AG04450 (cell line): ENCODE data around the gene SMIM24. TPM values are rescaled to one million over a fixed set of nuclear protein-coding genes. Genes with fewer than 3 reads are reported as not detected.
"Not testable (repeated sequence)": the region's sequence is repeated elsewhere in the genome, so short reads cannot be mapped to it uniquely, and the experiment has no call there.

Experiments
- CTCF ChIA-PET: fragments of 300-600, 350-600 bp; formaldehyde crosslinking; extraction: SDS; loops from one replicate; lab custom pipeline; 2022; ENCODE audit warnings: antibody characterized with exemption, inconsistent platforms; lab: Charles Lee
- POLR2A ChIA-PET: fragments of 350-600 bp; formaldehyde crosslinking; extraction: SDS; loops from one replicate; lab custom pipeline; 2021; ENCODE audit warnings: antibody characterized with exemption, inconsistent platforms; lab: Yijun Ruan, JAX
- DNase-seq: peaks from one replicate; pipeline ENCODE4 v3.0.0-alpha.2; 2011; ENCODE audit warnings: low read depth, low spot score
- H3K27ac ChIP-seq: one replicate; pipeline ENCODE4 v1.5.1; 2012; ENCODE audit warnings: low read depth, low read length, control low read depth
- H3K27me3 ChIP-seq: one replicate; pipeline ENCODE4 v1.6.0; 2012; ENCODE audit warnings: low read length; ENCODE audit not compliant: control insufficient read depth, insufficient read depth
- H3K4me3 ChIP-seq: 2 replicates; pipeline ENCODE4 v1.5.1; 2011; ENCODE audit warnings: mild to moderate bottlenecking, low read depth, low read length, control low read depth
- H3K9me3 ChIP-seq: 2 replicates; pipeline ENCODE4 v1.5.1; 2012; ENCODE audit warnings: low read length; ENCODE audit not compliant: control insufficient read depth, insufficient read depth
- polyA plus RNA-seq: library from polyadenylated mRNA; depleted of rRNA; stranded (reverse); fragments of >200 nt; gene quantifications from 2 replicates; pipeline ENCODE4 v1.2.3, GENCODE V29; 2011
- TF ChIP-seq, protein P1 (sequence below): IDR thresholded peaks from 2 replicates; pipeline ENCODE4 v1.5.1; 2011; ENCODE audit warnings: low read depth, low read length, control low read depth, inconsistent platforms

SMIM24 gene
- polyA plus RNA-seq, 1 experiment = 0.19 TPM

DNA sequence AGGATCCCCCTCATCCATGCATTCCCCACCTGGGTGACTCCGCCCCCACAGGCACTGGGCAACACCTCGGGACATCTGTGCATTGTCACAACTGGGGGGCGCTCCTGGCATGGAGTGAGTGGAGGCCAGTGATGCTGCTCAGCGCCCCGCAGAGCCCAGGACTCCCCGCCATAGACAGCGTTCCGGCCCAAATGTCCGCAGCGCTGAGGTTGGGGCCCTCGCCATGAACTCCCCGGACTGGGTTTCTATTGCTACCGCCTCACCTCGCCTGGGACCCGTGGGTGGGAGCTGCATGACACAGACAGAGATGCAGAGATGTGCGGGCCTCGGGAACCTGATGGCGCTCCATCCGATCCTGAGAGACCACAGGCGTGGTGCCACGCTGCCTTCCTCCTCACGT is 30.4 kb upstream of the SMIM24 start:
- Histone ChIP-seq H3K27me3 (no peaks in the 10 kb centered on the region), H3K4me3 (no peak overlapping the region), H3K9me3 (no peaks in the 10 kb centered on the region; the same call in 1 of the 2 replicates), H3K27ac (no peak overlapping the region)
- no peak for DNase-seq
- TF ChIP-seq, protein P1, sequence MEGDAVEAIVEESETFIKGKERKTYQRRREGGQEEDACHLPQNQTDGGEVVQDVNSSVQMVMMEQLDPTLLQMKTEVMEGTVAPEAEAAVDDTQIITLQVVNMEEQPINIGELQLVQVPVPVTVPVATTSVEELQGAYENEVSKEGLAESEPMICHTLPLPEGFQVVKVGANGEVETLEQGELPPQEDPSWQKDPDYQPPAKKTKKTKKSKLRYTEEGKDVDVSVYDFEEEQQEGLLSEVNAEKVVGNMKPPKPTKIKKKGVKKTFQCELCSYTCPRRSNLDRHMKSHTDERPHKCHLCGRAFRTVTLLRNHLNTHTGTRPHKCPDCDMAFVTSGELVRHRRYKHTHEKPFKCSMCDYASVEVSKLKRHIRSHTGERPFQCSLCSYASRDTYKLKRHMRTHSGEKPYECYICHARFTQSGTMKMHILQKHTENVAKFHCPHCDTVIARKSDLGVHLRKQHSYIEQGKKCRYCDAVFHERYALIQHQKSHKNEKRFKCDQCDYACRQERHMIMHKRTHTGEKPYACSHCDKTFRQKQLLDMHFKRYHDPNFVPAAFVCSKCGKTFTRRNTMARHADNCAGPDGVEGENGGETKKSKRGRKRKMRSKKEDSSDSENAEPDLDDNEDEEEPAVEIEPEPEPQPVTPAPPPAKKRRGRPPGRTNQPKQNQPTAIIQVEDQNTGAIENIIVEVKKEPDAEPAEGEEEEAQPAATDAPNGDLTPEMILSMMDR = no peak
- ChIA-PET CTCF (no interaction called here), POLR2A (no interaction called here)

DNA sequence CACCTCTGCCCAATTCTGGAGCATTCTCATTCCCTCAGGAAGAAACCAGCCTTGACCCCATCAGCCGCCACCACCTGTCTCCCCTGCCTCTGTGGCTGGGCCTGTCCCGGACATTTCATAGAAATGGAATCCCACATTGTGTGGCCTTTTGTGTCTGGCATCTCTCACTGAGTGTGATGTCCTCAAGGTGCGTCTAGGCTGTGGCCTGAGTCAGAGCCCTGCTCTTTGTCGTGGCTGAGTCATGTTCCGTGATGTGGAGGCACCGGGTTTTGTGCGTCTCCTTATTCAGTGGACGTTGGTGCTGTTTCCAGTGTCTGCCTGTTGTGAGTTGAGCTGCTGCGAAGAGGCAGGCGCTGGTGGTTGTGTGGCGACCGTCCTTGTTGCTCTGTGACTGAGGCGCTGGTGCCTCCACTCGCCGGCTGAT is 29.3 kb upstream of the SMIM24 start:
- Histone ChIP-seq H3K4me3 (no peak overlapping the region), H3K9me3 (no peaks in the 10 kb centered on the region; the same call in 1 of the 2 replicates), H3K27me3 (no peaks in the 10 kb centered on the region), H3K27ac (peak overlapping the region; percentile 21)
- ChIA-PET CTCF (no interaction called here), POLR2A (interaction anchor here (0.6 kb wide), 1 partner anchor 152 kb away, joined by 3 read pairs; no protein-coding TSS in a partner anchor)
- no peak for DNase-seq
- TF ChIP-seq, protein P1 = no peak

DNA sequence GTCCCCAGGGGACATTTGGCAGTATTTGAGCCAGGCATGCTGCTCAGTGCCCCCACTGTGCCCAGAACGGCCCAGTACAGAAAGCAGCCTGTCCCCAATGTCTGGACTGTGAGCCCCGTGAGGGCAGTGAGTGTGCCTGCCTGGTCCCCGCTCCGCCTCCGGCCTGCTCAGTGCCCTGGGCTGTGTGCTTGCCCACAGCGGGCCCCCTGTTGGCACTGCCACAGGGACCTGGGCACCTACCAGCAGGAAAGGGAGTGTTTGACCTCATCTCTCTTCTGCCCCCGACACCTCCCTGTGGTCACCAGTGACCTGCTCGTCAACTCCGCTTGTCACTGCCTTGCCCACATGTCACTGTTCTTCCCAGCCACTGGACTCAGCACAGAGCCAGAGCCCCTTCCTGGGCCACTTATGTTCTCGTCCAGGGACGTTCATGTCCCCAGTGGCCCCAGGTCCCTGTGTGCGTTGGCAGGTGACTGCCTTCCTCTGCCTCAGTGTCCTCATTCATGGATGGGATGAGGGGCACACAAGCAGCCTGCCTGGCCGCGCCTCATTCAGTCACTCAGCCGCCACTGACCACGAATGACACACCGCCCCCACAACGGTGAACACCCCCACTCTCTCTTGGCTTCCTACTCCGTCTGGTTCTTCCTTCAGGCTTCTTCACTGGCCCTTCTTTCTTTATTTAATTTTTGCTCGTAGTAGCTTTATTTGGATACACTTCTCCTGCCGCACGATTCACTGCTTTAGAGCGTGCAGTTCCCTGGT is 28.6 kb upstream of the SMIM24 start:
- H3K4me3 ChIP-seq = no peak overlapping the region
- DNase-seq = no peak
- no peaks in the 10 kb centered on the region; the same call in 1 of the 2 replicates for H3K9me3 ChIP-seq
- CTCF ChIA-PET = no interaction called here
- TF ChIP-seq, protein P1 = no peak
- POLR2A ChIA-PET = interaction anchor here (0.6 kb wide), 1 partner anchor 153 kb away, joined by 3 read pairs; no protein-coding TSS in a partner anchor
- peak overlapping the region; percentile 22 for H3K27ac ChIP-seq
- H3K27me3 ChIP-seq = no peaks in the 10 kb centered on the region

DNA sequence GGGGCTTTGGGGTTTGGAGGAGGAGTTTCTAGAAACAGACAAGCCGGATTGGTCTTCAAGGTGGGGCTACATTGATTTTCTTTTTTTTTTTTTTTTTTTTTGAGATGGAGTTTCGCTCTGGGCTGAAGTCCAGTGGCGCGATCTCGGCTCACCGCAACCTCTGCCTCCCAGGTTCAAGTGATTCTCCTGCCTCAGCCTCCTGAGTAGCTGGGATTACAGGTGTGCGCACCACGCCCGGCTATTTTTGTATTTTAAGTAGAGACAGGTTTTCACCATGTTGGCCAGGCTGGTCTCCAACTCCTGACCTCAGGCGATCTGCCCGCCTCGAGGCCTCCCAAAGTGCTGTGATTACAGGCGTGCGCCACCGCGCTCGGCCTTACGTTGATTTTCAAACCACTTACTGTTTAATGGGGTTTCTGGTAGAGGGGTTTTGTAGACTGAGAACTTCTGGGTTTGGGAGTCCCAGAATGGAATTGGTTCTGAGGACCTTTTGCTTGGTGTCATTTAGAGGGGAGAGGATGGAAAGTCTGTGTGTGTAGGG is 27.9 kb upstream of the SMIM24 start:
- DNase-seq, CTCF ChIA-PET, POLR2A ChIA-PET, H3K27me3 ChIP-seq, H3K27ac ChIP-seq, H3K9me3 ChIP-seq: not testable (repeated sequence)
- H3K4me3 ChIP-seq = peak overlapping the region; percentile 78; the same call in 1 of the 2 replicates

DNA sequence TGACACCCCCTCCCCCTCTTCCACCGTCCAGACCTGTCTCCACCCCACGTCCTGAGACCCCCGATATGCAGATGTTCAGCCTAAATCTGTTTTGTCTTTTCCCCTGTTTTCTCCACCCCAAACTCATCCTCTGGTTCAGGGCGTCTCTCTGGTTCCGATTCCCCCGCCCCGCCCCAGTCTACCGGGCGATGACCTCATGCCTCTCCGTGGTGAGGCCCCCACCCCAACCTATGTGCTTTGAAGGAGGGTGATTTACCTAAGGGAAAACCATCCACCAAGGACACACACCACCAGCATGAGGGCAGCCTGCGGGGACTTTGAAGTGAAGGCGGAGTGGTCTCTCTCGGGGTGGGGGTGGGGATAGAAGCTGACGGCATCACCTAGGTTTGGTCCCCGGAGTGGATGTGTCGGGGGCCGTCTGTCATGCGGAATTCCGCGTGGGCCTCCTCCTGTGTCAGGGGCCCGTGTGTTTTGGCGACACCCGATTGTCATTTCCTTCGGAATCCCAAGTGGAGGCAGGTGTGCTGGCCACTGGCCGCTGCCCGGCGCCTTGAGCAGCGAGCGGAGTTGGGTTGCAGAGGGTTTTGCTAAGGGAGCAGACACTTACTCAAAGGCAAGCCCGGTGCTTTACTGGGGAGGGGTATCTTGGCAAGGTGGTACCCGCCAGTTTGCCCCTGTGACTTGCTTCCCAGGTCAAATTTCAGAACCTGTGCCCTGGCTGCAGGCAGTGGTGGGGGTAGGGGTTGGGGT is 27.2 kb upstream of the SMIM24 start:
- H3K27ac ChIP-seq = no peak overlapping the region
- POLR2A ChIA-PET = no interaction called here
- TF ChIP-seq, protein P1 = no peak
- H3K4me3 ChIP-seq = peak overlapping the region; percentile 78
- H3K9me3 ChIP-seq = no peaks in the 10 kb centered on the region; the same call in 1 of the 2 replicates
- H3K27me3 ChIP-seq = no peaks in the 10 kb centered on the region
- CTCF ChIA-PET = interaction anchor here (1.4 kb wide), 1 partner anchor 22 kb away, joined by 3 read pairs; no protein-coding TSS in a partner anchor
- DNase-seq = no peak
